ENCODE data around the gene MLN. TPM values are rescaled to one million over a fixed set of nuclear protein-coding genes. Genes with fewer than 3 reads are reported as not detected.

MLN gene, protein sequence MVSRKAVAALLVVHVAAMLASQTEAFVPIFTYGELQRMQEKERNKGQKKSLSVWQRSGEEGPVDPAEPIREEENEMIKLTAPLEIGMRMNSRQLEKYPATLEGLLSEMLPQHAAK
- not detected for total RNA-seq
- long read RNA-seq: 0 reads

DNA sequence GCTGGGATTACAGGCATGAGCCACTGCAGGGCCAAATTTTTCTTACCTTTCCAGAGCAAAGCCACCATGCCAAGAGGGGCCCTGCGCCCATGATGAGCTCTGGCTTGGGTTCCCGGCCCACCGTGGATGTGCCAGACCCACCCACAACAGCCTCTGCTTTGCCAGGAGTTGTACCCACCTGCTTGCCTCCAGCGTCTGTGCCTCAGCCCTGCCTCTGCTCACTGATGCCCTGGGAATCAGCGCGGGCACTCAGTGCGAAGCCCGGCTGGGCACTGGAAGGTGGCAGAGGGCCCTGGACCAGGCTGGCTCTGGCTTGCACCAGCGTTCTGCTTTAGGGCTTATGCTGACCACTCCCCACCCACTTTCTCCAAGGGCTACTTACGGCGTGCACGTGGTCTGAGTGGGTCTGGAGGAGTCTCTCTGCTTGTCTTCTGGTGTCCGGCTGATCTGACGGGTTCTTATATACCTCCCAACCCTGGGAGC is at the start of gene MLN:
MLN (minus strand) TSS at position 433 of the 483 bp plus-strand sequence. CDS start 2,840 bp downstream, outside the sequence.
- no peak for DNase-seq (ENCODE audit: low spot score)

DNA sequence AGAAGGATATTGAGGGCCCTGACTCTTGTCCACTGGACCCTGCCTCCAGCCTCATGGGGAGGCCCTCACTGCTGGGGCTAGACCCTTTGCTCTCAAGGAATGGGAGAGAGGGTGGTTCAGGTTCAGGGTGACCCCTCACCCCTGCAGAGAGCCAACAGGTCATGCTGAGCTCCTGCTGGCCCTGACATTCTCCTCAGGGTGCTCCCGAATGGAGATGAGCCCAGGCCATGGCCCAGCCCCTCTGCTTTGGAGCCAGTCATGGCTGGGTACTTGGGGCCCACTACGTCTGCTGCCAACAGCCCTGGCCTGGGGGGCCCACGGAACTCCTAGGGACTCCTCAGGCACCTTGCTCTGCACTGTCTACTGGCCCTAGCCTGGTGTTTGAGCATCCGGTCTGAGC is 49.2 kb upstream of the MLN start:
- DNase-seq (ENCODE audit: low spot score): no peak

DNA sequence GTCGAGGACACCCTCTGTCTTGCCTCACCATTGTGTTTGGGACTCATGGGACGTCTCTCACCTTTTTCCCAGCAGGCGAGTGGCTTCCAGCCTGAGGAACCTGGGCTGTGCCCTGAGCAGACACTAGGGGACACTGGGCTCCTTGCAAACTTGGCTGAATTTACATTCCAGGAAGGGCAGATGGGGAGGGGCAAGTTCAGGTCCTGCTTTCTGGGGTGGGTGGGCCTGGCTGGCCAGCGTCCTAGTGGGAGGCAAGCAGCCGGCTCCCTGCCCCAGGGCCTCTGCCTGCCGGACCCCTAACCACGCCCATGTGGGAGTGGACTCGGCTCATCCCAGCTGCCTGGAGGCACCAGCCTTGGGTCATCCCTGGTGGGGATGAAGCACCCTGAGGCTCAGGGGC is 48.2 kb upstream of the MLN start:
- DNase-seq (ENCODE audit: low spot score): no peak

DNA sequence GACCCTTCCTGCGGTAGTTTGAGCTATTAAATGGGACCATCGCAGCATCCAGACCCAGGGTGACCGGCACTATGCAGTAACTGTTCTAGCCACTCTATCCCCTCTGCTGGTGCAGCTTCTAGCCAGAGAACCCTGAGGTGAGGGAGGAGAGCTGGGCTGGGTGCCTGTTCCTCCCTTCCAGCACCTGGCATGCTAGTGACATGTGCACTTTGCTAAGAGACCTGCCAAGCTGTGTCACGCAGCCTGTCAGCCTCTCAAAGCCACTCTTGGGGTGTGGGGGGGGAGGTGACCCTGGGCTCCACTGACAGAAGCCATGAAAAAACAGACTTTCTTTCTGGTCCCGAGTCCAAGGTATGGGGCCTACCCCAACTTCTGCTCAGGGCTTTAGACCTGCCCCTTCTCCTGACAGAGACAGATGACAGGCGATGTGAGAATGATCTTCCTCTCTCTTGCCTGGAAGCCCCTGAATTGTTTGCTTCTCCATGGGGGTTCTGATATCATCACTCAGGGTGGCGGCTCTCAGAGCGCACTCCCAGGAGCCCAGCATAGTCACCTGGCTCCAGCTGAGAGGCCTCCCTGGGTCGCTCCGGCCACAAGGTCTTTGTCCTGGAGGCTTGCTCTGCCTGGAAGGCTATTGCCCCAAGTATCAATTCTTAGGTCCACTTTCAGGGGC is 47.2 kb upstream of the MLN start:
- no peak for DNase-seq (ENCODE audit: low spot score)

DNA sequence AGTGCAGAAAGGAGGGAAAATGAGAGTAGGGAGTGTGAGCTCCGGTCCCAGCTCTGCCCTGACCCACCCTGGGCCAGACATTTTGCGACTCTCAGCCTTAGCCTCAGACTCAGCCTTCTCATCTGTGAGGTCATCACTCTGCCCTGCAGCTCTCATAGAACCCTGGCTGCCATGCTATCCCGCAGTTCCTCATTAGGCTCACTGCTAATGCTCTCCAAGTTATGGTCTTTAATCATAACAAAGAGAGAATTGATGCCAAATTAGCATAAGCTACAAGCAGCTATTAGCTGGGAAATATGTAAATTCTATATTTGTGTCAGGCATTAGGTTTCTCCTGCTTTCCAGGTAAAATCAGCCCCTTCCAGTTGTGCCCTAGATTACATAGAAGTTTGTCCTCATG is 46.5 kb upstream of the MLN start:
- no peak for DNase-seq (ENCODE audit: low spot score)

DNA sequence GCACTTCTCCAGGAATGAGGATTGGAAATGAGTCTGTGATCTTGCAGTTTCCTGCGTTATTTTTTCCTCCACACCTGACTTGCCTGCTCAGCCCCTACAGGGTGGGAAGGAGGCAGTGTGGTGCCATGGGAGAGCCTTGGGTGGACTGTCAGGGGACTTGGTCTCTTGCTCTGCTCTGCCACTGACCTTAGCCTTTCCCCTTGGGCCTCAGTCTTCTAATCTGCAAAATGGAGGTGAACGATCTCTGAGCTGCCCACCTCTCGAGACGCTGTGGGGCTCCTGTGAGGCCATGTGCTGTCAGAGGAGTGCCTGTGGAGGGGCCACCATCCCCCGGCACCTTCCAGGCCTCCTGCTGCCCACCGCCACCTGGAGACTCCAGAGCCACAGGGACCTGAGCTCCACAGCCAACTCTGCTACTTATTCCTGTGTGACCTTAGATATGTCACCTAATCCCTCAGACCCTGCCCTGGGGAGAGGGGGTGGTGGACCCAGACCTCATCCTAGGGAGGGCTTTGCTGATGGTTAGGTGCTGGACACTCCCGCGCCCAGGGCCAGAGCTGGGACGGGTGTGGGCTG is 45.8 kb upstream of the MLN start:
- no peak for DNase-seq (ENCODE audit: low spot score)

DNA sequence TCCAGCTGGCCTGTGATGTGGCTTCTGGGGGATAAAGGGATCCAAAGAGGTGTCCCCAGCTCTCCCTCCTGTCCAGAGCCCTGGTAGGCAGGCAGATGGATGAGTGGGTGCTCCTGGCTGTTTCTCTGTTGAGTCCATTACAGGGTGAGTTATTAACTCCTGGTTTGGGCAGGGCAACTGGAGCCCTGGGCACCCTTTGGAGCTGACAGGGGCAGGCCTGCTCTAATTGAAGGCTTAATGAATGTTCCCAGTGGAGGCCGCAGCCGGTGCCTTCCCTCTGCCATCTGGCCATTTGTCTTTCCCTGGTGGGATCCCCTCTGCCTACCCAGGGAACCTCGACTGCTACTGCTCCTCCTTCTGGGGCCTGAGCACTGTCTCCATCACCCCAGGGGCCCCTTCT is 44.7 kb upstream of the MLN start:
- no peak for DNase-seq (ENCODE audit: low spot score)

DNA sequence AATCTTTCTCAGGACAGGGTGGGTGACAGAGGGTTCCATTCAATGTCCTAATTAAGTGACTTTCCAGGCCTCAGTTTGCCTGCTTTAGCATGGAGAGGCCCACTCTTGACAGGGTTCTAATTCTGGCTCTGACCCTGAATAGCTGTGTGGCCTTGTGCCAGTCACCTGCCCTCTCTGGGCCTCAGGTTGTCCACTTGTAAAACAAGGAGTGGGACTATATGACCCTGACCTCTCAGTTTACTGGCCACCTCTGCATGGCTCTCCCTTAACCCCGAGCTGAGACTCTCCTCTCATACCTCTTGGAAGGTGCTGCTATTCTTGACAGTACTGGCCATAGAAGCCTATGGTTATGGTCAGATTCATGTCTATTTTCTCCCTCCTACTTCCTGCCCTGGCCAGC is 44.1 kb upstream of the MLN start:
- DNase-seq (ENCODE audit: low spot score): no peak

DNA sequence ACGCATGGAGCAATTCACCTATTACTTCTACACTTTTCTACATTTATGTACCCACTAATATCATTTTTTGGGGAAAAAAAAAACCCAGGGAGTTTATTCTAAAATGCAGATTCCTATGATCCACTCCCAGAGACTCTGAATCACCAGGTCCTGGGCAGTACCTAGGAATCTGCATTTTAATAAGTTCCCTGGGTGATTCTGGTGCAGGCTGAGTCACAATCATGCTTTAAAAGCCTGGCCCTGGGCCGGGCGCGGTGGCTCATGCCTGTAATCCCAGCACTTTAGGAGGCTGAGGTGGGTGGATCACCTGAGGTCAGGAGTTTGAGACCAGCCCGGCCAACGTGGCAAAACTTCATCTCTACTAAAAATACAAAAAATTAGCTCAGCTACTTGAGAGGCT is 43.3 kb upstream of the MLN start:
- no peak for DNase-seq (ENCODE audit: low spot score)

DNA sequence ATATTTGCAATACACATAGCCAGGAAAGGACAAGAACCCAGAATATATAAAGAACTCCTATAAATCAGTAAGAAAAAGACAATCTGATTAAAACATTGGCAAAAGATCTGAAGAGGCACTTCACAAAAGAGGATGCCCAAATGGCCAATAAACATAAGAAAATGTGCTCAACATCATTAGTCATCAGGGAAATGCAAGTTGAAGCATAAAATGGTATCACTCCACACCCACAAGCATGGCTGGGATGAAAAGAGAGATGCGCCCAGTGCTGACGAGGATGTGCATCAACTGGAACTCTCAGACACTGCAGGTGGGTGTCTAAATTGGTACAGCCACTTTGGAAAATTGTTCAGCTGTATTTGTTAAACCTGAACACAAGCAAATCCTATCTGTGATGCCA is 42.4 kb upstream of the MLN start:
- no peak for DNase-seq (ENCODE audit: low spot score)

DNA sequence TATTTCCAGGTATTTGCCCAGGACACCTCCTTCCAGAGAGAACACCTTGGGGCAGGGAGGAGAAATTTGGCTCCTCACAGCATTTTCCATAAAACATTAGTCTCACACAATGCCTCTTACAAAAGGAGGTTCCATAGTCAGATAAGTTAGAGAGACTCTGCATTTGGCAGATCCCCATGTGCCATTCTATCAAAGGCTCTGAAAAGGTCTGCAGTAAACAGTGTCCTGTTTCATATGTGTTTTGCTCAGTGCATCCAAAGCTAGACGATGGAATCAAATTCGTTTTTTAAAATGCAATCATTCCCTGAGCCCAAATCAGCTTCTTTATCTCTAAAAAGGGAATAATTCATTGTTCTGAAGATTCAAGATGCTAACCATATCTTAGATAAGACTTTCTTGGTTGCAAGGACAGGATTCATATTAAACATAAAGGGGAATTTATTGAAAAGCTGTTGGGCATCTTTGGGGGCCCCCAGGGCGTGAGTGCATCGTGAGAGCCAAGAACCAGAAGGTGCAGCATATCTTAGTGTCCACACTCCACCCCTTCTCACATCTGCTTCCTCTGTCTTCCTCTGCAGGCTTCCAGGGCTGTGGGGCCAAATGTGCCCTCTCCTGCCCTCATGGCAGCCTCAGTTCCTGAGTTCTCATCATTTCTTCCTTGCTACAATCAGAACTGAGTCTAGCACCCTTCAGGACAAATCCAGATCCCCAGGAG is 41.4 kb upstream of the MLN start:
- no peak for DNase-seq (ENCODE audit: low spot score)

DNA sequence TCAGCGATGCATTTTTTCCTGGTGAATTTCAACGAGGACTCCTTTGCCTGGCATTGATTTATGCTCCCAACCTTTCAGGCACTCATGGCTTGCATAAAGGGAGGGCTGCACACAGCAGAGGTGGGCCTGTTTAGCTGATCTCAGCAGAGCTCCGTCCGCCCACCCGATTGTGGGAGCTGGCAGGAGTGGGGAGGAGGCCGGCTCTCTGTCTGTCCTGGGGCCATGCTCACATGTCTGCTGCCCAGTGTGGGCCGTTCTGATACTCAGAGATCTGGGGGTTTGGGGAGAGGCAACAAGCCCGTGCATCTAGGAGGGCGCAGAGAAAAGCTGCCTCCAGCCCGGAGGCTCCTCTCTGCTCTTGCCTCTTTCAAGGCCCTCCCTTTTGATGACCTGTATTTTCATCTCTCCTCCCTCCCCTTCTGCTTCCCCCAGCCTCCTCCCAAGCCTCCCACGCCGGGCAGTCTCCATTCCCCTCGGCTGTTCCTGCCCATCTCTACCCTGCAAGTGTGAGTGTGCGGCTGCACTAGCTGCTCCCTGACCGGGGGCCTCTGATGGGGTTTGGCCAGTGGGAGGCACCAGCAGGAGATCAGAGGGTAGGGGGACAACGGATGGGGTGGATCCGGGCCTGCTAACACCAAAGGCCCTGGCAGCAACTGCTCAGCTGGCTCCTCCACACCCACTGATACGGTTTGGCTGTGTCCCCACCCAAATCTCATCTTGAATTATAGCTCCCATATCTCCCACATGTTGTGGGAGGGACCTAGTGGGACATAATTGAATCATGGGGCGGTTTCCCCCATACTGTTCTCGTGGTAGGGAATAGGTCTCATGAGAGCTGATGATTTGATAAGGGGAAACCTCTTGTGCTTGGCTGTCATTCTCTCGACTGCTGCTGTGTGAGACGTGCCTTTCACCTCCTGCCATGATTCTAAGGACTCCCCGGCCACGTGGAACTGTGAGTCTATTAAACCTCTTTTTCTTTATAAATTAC is 39.6 kb upstream of the MLN start:
- no peak for DNase-seq (ENCODE audit: low spot score)

DNA sequence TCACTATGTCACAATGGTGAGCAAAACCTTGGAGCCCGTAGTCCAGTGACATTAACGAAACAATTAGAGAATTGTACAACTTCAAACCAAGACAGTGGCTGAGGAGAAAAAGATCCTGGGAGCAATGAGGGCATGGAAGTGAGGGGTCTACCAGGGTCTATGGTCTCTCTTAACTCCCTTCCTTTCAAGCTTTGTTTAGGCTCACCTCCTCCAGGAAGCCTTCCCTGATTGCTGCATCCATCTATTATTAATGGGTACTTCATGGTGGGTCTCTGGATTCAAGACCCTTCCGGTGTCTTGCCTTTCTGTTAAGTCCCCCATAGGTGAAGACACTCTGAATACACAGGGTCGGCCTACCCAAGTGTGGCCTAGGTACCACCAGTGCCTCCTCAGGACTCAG is 38.1 kb upstream of the MLN start:
- no peak for DNase-seq (ENCODE audit: low spot score)

DNA sequence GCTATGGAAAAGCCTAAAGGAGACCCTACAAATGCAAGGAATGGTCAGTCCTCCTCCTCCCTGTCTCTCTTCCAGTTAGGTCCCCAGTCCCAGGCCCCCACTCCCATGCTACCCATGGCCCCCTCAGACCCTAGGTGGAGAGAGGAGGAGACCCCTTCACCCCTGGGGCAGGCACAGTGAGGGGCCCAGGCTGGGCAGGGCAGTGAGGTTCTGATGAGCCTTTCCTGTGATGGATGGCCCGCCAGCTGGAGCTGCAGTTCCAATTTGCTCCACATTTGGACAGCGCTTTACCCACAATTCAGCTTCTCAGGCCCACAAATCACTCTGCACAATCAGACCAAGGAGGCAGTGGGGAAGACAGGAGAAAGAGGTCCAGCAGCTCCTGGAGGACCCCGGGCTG is 37.3 kb upstream of the MLN start:
- no peak for DNase-seq (ENCODE audit: low spot score)

DNA sequence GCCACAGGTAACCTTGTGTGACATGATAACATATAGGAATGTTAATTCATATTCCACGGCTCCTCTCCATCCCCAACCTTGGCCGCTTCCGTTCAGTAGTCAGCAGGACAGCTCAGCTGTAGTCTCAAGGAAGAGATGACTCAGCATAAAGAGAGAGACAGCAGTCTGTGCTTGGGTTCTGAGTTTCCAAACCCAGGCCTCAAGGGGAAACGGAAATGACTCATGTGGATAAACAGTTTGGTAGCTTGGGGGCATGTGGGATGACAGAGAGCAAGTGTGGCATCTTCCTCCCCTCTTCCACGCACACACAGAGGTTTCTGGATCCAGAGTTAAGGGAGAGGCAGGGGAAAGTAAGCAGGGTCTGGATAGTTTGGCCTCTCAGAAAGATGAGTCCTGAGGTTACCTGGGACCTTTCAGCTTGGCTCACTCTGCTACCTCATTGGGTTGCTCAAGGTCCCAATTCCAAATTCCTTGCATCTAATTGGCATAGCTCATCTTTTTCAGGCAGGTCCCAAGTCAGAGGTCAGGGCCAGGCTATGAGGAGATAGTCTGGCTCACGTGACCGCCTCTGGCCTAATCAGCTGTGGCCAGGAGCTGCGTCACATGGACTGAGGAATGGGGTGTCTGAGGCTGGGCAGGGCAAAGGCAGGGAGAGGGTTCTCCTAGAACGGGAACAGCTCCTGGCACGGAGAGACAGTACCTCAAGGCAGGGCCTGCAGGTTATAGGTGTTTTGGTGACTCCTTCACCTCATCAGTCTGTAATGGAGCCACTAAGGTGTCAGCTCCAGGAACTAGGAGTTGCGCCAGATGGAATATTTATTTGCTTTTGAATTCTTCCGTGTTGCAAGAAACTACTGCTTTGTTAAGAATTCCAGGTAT is 36.5 kb upstream of the MLN start:
- DNase-seq (ENCODE audit: low spot score): no peak

DNA sequence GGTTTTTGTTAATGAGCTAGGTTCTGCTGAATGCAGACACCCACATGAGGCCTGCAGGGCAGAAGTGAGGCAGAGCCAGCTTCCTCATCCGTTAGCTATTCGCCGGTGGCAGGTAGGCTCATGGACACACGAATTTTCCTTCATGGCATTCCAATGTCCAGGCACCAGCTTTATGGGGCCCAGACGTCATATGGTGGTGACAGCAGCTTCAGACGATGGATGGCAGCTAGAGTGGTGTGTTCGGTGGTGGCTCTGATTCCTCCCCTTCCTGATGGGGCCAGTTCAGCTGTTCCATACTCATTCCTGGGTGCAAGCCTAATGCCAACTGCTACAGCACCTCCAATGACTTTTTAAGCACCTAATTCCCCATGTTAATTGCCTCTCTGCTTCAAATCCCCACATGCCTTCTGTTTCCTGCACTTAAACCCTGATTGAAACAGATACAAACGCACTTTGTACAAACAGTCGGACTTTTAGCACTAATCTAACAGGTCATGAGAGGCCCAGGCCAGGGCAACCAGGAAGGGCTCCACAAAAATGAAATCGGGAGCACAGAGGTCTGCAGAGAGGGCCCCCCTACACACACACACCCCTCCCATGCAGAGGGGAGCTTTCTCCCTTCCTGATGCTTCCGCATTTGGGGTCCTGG is 35.7 kb upstream of the MLN start:
- no peak for DNase-seq (ENCODE audit: low spot score)

DNA sequence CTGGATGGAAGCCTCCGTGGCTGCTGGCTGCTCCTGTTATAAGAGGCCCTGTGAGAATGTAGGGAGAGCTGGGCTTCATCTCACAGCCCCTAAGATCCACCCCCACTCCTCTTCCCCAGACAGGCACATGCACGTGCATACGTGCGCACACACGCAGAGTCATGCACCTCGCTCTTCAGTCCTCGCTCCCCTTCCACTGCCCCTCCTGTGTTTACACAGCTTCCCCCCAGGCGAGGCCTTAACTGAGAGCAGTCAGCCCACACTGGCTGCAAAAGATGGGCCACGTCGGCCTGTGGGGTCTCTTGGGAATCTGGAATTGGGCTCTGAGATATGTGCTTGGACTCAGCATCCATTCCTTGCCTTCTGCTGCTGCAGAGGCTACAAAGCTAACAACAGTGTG is 35.2 kb upstream of the MLN start:
- no peak for DNase-seq (ENCODE audit: low spot score)

DNA sequence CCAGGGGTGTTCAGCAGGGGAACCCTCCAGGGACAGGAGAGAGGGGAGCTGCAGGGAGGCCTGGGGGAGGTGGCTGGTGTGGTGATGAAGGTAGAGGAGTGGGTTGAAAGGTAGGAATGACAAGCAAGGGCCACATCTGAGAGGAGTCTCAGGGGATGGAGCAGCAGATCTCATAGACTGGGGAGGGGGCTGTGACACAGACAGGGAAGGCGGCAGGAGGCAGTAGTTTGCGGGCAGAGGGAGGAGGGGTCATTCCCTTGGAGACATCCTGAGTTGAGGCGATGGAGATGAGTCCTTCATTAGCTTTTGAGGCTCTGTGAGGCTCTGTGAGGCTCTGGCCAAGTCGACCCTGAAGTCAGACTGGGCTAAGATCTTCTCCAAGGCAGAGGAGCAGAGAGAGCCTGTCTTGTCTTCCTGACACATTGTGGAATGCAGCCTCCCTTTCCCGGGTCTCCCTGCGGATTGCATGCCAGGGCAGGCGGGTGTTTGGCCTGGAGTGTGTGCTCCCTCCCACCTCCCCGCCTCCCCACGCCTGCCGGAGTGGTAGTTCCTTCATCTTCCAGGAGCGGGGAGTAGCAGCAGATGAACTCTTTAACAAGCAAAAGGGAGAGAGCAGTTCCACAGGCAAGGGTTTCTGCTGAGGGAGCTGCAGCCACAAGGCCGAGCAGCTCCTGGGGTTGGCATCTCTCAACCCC is 34.3 kb upstream of the MLN start:
- no peak for DNase-seq (ENCODE audit: low spot score)

Measured in mesenteric fat pad (tissue), 1 donor.